Measurements from ENCODE around the gene UBE2H. TPM values are rescaled to one million over a fixed set of nuclear protein-coding genes. Genes with fewer than 3 reads are reported as not detected.

The UBE2H gene
- total RNA-seq, 1 experiment from 2014 or later, result 58.0 TPM

- no peaks in the 10 kb centered on the region for H3K9me3 ChIP-seq (ENCODE audit: control insufficient read depth, insufficient read depth, low read depth, low read length)
- ChIA-PET POLR2A (interaction anchor here (0.6 kb wide), 1 partner anchor 14 kb away, joined by 9 read pairs; no protein-coding TSS in a partner anchor), CTCF (no interaction called here)
- ATAC-seq, result no peak
- in situ Hi-C loops (cut with HindIII; ENCODE audit: low pct_unique_long_range_greater_than_20kb, low sequenced_read_pairs) (no loop called here), intact Hi-C loops (cut with micrococcal nuclease; ENCODE audit: unreplicated experiment) (no loop called here)
- no peaks in the 10 kb centered on the region for H3K27me3 ChIP-seq (ENCODE audit: control insufficient read depth, insufficient read depth, low read length)
- H3K27ac ChIP-seq (ENCODE audit: low read length), result no peak overlapping the region
- H3K36me3 ChIP-seq (ENCODE audit: control insufficient read depth, insufficient read depth, low read length), result no peaks in the 10 kb centered on the region
- TF ChIP-seq REST (IDR thresholded peaks at IDR 0.05; ENCODE audit: insufficient read depth in 1 of 2, low read depth in 2 of 2, low read length in 1 of 2) (no peak), POLR2AphosphoS5 (IDR thresholded peaks at IDR 0.05; ENCODE audit: low read depth, low read length) (no peak), CTCF (IDR thresholded peaks at IDR 0.05) (no peak), SIN3A (IDR thresholded peaks at IDR 0.05; ENCODE audit: borderline replicate concordance, insufficient read depth, low read depth, low read length) (no peak), TCF7L2 (IDR thresholded peaks at IDR 0.05; ENCODE audit: low read depth, low read length) (no peak)
- TSS peak; percentile 10 for BruUV-seq (replicated peaks)
- DNase-seq (ENCODE audit: low read depth, low spot score), result no peak
- H3K4me3 ChIP-seq (ENCODE audit: low read depth in 2 of 2, low read length in 2 of 2), result no peak overlapping the region
- H3K4me1 ChIP-seq (ENCODE audit: control insufficient read depth, insufficient read depth, low read length), result no peaks in the 10 kb centered on the region
Observed at GRCh38 chr7:129940329-129940728, 12.4 kb downstream of the UBE2H start.

GRCh38 chr7:129939881-129940280 lies 12.9 kb downstream of the UBE2H start:
- intact Hi-C loops (cut with micrococcal nuclease; ENCODE audit: unreplicated experiment) (no loop called here), in situ Hi-C loops (cut with HindIII; ENCODE audit: low pct_unique_long_range_greater_than_20kb, low sequenced_read_pairs) (no loop called here)
- H3K36me3 ChIP-seq (ENCODE audit: control insufficient read depth, insufficient read depth, low read length), result no peaks in the 10 kb centered on the region
- H3K9me3 ChIP-seq (ENCODE audit: control insufficient read depth, insufficient read depth, low read depth, low read length), result no peaks in the 10 kb centered on the region
- no peak for TF ChIP-seq REST (IDR thresholded peaks at IDR 0.05; ENCODE audit: insufficient read depth in 1 of 2, low read depth in 2 of 2, low read length in 1 of 2)
- no peak for TF ChIP-seq TCF7L2 (IDR thresholded peaks at IDR 0.05; ENCODE audit: low read depth, low read length)
- TF ChIP-seq CTCF (IDR thresholded peaks at IDR 0.05), result no peak
- TF ChIP-seq SIN3A (IDR thresholded peaks at IDR 0.05; ENCODE audit: borderline replicate concordance, insufficient read depth, low read depth, low read length), result no peak
- TF ChIP-seq POLR2AphosphoS5 (IDR thresholded peaks at IDR 0.05; ENCODE audit: low read depth, low read length), result no peak
- ChIA-PET POLR2A (no interaction called here), CTCF (no interaction called here)
- DNase-seq (ENCODE audit: low read depth, low spot score), result no peak
- H3K27me3 ChIP-seq (ENCODE audit: control insufficient read depth, insufficient read depth, low read length), result no peaks in the 10 kb centered on the region
- H3K27ac ChIP-seq (ENCODE audit: low read length), result no peak overlapping the region
- H3K4me3 ChIP-seq (ENCODE audit: low read depth in 2 of 2, low read length in 2 of 2), result no peak overlapping the region
- no peaks in the 10 kb centered on the region for H3K4me1 ChIP-seq (ENCODE audit: control insufficient read depth, insufficient read depth, low read length)
- no TSS peak for BruUV-seq (replicated peaks)
- ATAC-seq, result no peak

All from Panc1 (cell line).